ENCODE data around the gene PPP1R2.
A peak's percentile ranks its signal among the peaks of the same experiment; 100 is the strongest.

PPP1R2 gene

DNA sequence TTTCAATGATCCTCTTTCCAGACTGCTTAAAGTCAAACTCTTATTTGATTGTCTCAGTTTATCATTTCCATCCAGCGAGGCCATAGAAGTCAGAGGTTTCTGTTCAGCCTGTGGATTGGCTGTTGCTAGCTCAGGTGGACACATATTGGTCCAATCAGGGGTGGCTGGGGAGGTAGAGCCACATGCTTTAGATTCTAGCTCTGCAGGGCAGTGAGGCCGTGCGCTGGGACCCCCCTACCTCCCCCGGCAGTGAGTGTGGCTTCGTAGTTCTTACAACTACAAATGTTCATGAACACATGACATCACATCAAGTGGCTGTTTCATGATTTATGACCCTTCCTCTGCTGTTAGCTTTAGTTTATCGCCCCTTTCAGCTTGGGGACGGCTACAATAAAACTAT is 22.6 kb upstream of the PPP1R2 start:
- DNase-seq = no peak

DNA sequence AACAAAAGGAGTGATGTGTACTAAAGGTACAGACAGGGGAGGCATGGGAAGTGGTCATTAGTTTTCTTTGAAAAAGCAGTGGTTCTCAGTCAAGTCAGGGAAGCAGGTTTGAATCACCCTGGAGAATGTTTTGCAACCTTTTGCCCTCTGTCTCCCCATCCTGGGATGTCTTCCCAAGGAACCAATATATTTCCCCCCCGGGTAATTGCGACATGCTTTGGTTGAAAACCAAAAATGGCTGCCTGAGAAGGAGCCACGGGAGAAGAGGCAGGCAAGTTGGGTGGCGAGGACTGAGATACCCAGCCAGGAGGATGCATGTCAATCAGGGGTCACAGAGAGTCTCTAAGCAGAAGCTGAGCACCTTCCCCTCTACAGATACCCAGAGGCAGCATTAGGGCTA is 20.2 kb upstream of the PPP1R2 start:
- DNase-seq = no peak

DNA sequence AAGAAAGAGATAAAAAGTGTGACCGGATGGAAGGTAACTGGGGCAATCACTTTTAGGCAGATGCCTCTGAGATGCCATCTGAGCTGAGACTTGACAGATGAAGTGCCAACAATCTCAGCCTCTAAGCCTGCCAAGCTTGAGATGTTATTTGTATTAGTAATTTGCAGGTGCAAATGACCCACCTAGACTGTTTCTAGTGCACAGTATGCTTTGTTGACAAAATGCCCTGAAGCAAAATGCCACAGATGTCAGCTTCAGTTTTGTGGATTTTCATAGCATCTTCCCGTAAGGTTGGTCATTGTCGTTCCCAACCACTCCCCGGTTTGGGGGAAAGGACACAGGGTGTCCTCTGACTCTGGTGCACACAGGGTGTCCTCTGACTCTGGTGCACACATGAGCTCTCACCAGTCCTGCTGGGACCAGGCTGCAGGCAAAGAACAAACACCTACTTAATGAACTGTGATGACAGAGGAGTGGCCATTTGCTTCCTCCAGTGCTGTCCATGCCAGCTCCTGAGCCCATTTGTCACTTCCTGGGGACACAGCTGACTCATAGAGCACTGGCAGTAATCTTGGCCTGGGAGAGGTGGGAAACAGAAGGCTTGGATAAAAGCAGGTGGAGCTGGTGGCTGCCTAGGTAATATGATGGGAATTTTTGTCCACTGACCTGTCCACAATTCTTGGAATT is 16.7 kb upstream of the PPP1R2 start:
- DNase-seq = no peak

DNA sequence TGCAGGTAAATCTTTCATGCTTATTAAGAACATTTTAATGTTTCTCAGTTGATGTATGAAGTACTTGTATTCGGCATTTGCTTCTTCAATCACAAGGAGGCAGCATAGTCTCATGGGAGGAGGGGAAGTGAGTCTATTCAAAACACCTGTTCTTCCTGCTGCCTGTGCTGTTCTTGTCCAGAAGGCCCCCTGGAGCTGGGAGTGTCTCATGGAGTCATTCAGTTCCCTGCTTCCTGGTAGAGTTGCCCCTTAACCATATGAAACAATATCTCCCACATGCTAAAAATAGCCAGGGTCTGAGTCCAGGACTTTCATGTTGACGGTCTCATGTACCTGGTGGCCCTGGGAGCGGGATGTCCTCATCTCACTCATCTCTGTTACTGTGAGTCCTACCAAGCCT is 15.5 kb upstream of the PPP1R2 start:
- no peak for DNase-seq

DNA sequence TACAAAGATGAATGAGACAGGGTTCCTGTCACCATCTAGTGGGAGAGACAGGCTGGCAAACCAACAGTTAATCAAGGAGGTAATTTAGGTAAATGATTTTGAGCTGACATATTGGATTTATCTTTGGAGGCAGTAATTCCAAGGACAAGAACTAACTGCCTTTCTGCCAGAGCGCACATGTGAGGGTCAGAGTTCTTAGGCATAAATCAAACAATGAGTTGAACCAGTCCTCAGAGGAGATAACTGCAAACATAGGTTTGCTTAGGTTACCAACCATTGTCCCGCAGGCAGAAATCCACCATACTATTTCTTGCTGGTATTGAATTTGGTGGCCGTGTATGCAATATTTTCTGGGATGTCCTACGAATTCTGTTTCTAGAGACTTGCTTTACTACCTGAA is 14.2 kb upstream of the PPP1R2 start:
- DNase-seq = no peak

DNA sequence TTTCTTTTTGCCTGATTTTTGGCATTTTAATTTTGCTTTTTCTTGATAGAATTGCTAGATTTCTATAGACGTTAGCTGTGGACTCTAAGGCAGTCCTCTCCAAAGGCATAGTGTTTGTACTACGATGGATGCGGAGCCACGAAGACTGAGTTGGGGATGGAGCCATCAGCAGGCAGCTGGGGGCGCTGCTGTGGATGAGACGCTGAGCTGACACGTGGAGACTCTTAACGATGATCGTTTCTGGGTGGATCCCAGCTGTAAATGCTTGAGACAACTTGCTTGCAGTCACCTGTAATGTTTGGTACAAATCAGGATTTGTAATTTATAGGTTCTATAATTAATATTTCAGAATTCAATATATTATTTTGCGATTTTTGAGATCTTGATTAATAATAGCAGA is 13.3 kb upstream of the PPP1R2 start:
- DNase-seq = no peak

DNA sequence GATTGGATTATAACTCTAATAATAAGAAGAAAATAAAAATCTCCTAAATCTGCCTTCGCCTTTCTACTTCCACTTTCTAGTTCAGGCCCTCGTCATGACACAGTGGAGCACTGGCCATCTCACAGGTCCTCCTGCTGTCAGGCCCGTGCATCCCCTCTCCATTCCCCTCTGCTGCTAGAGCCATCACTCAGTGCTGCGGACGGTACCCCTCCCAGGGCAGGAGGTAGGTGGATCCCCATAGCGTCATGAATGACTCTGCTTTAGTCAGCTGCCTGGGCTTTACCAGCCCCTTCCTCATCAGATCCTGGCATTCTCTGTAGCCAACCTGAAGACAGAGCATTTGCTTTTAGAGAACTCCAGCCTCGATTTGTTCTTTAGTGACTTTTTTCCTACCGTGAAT is 12.0 kb upstream of the PPP1R2 start:
- DNase-seq = no peak

DNA sequence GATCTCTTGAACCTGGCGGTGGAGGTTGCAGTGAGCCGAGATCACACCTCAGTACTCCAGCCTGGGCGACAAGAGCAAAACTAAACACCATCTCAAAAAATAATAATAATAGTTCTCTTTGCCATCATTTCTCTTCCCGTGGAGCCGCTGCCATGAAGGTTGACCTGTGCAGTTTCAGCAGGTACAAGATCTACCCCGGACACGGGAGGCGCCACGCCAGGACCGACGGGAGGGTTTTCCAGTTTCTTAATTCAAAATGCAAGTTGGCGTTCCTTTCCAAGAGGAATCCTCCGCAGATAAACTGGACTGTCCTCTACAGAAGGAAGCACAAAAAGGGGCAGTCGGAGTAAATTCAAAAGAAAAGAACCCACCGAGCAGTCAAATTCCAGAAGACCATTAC is 11.3 kb upstream of the PPP1R2 start:
- DNase-seq = no peak

DNA sequence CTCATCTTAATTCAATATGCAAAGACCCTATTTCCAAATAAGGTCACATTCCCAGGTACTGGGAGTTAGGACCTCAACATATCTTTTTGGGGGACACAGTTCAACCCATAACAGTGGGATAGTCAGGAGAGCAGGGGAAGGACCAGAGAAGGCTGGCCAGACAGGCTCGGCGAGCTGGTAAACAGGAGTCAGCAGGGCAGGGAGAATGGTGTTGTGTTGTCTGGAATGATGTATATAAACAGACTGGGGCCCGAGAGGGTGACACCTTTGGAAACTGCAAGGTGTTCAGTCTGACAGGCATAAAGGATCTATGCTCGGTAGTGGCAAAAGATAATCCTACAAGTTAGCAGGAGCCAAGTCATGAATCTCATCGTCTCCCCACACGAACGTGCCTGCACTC is 10.1 kb upstream of the PPP1R2 start:
- no peak for DNase-seq

DNA sequence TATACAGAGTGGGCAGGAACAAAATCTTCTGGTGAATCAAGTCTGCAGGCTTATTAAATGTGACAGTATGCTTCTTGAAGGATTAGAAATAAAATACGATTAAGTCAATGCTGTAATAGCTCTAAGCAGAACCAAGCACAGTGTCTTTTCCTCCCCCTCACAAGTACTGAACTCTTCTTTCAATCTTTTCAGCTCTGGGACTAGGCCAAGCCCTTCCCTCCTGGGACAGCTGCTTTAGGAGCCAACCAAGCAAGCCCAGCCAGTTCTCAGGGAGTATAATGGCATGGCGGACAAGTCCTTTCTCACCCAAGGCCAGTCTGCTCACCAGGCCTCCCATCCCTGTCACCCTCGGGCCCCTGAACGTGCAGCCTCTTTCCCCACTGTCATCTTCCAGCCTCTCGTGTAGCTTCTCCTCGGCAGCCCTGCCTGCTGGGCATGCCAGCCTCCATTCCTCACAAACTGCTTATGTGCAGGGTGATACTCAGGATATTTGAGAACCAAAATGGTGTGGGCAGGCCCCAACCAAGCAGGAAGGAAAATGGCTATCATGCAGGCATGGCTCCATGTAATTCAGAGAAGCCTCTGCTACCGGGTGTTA is 8.4 kb upstream of the PPP1R2 start:
- peak; percentile 42 for DNase-seq

DNA sequence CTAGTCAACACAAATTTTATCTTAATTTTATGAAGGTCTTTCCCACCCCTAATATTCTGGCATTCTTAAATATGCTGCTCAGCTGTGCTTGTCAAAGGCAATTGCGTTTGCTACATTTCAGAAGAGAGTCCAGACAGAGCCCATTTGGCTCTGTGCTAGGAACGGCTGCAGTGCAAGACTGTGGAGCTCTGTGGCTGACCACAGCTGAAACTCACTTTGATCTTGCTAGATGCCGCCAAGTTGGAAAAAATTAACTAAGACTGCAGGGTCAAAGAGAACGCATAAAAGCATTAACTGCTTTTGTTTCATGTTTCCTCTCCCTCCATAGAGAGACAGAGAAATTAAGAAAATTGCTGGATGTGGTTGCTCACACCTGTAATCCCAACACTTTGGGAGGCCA is 7.6 kb upstream of the PPP1R2 start:
- no peak for DNase-seq

DNA sequence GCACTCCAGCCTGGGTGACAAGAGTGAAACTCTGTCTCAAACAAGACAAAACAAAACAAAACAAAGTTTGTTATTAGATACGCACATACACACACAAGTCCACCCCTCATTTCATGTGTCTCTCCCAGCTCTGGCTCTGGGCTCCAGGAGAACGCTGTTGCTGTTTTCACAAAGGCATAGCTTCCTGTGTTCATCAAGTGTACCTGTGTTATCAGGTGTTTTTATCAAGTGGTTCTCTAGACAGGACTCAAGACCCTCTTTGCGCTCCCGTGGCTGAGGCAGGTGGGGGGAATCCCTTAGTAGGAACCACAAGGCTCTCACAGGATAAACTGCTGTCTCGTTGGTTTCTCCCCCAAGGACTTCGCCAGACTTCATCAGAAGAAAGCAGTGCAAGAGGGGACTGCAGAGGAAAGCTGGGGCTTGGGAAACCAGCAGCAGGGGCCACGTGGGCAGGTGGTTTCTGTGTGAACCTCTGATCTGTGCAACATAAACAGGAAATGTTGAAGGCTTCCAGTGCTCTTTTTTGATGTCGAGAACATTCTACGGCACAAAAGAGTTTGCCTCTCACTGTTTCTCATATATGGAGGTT is 6.9 kb upstream of the PPP1R2 start:
- no peak for DNase-seq

DNA sequence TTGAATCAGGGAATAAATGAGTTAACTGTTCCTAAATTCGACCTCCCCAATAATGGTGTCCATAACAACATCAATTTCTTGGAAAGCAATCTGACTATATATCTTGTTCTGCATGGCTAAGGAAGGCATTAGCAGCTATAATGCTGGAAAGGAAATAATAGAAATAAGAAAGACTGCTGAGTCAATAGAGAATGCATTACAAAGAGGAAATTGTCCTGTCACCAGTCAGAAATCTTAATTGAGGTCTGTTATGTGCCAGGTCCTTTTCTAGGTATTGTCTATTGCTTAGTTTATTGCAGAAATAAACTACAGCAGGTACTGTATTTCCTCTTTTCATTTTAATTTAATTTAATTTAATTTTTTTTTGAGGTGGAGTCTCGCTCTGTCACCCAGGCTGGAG is 5.9 kb upstream of the PPP1R2 start:
- DNase-seq = no peak

DNA sequence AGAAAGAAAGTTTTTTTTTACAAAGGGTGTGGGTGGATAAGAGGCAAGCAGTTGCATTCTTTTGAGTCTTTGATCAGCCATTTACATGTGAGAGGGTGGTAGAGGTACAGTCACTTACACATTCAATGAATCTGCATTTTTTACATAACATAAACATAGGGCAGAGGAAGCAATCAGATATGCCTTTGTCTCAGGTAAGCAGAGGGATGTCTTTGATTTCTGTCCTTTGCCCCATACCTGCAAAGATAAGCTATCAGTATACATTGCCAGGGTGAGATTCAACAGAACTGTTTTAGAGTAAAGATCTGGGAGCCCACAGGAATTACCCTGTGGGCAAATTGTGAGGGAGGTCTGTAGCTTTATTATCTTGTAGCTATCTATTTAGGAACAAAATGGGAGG is 5.4 kb upstream of the PPP1R2 start:
- DNase-seq = no peak

DNA sequence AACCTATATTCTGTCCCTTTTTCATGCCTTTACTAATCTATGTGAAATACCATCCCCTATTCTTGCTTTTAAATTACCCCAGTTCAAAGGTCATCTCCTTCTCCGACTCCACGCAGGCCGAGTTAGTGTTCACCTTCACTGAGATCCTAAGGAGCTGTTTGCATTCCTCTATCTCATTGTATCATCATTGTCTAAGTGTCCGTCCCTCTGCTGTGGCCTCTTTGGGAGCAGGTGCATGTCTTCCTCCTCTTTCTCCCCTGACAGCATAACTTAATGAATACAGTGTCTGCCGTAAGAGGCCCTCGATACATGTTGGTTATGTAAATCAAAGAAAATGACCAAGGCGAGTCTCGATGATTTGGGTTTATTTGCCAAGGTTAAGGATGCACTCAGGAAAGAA is 4.9 kb upstream of the PPP1R2 start:
- no peak for DNase-seq

DNA sequence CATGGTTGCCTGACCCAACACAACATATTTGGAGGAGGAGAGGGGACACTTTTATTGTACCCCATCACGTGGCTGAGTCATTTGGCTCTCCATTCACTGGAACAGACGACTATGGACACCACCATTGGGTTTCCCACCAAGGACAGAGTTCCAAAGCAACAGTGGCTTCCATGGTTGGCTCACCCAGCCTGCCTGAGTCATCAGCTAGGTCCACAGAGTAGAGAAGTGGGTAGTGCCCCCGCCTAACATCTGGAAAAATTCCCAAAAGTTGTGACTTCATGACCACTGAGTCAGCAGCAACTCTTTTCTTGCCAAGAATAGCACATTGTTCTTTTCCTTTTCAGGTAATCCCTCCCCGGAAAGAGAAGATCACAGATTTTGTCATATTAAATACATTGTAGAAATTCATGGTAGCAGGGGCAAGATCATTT is 3.0 kb upstream of the PPP1R2 start:
- peak; percentile 84 for DNase-seq

DNA sequence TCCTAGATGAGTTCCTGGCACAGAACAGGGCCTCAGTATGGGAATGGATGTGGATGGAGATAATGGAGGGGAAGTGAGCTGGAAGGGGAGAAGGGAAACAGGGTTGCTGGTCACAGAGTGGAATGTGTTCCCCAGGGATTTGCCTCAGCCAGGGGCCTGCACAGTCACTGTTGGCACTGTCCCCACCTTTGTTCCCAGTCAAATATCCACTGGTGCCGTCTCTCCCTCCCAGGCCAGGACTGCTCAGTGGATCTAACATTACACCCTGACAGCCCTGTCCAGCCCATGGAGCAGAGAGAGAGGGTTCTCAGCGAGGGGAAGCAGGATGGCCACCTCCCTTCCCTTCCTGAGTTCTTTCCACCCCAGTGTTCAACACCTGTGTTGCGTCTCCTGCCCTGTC is 1.5 kb upstream of the PPP1R2 start:
- no peak for DNase-seq

DNA sequence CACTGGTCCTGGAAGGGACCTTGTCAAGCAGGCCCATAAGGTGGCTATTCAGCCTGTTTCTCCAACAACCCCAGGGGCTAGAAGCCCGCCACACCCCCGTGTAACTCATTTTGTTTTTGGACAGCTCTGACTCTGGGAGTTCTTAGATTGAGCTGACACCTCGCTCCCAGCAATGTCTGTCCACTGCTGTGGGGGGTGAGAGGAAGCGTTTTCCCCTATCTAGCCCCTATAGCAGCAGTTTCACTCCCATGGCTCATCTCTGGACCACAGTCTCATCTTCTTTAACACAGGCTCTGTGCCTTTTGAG is 1.1 kb upstream of the PPP1R2 start:
- no peak for DNase-seq

DNA sequence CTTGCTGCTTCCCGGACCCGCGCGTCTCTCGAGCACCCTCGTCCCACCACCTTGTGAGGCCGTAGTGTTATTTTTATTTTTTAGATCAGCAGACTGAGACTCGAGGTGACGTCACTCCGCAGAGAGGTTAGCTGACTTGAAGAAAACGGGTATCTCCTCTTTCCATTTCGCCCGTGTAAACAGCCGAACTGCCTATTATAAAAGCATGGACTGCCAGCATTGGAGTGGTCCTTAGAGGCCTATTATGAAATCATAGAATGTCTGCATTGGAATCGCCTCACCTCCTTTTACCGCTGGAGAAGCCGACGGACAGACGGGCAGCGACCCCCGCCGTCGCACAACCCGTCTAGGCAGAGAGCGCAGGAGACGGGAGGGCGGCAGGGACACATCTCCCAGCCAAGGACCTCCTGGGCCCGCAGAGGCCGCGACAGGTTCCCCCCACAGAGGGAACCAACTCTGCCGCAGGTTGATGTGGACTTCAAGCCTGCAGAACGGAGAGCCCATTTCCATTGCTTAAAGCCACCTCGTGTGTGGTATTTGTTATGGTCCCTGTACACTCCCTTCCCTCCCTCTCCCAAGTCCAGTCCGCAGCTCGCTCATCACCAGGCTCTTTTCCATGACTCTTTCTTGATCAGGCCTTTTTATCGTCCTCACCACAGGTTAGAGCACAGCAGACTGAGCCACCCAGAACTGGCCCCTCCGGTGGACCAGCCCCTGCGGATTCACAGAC is 540 bp upstream of the PPP1R2 start:
- no peak for DNase-seq

DNA sequence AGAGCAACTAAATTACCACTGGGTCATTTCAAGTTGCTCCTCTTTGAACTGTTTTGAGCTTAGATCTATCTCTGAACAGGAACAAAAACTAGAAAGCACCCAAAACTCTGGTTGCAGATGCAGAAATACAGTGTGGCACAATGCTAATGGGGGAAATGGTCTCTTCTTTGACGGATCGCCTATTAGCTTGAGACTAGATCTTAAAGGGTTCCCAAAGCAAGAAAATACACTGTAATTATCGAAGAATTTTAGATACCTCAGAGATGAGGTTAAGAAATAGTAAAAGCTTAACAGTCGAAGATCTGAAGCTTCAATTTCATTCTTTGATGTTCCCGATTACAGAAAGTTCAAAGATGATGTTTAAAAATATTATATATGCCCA is 818 bp downstream of the PPP1R2 start:
- no peak for DNase-seq

DNA sequence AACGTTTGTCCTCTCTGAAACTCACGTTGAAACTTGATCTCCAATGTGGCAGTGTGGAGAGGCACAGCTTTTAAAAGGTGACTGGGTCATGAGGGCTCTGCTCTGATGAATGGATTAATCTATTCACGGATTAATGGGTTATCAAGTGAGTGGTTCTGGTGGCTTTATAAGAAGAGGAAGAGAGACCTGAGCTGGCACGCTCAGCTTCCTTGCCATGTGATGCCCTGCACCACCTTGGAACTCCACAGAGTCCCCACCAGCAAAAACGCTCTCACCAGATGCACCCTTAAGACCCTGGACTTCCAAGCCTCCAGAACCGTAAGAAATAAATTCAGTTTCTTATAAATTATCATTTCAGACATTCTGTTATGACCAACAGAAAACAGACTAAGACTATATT is 2.6 kb downstream of the PPP1R2 start:
- no peak for DNase-seq

DNA sequence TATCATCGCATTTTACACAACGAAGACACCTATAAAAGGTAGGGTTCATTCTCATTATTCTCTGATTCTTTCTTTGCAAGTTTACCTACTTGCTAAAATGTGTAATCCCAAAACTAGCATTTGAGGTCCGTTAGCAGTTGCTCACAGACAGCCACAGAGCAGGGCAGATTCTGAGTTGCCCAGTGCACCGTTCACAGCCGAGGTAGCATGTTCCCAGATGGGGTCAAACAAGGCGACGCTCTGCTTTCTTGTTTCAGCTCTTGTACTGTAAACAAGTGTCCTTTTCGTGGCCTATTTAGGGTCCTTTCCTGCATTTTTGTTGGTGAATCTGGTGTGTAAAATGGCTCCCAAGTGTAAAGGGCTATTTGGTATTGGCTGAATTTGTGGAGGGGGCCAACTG is 3.1 kb downstream of the PPP1R2 start:
- no peak for DNase-seq

DNA sequence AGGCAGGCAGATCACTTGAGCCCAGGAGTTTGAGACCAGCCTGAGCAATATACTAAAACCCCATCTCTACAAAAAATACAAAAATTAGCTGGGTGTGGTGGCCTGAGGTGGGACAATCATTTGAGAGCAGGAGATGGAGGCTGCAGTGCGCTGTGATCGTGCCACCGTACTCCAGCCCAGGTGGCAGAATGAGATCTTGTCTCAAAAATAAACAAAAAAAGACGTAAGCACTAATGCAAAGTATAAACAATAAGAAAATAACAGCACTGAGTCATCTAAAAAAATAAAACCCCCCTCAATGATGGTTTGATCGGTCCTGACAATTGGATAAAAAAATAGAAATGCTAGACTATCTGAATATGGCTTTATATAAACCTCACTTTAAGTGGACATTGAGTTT is 3.6 kb downstream of the PPP1R2 start:
- DNase-seq = no peak

DNA sequence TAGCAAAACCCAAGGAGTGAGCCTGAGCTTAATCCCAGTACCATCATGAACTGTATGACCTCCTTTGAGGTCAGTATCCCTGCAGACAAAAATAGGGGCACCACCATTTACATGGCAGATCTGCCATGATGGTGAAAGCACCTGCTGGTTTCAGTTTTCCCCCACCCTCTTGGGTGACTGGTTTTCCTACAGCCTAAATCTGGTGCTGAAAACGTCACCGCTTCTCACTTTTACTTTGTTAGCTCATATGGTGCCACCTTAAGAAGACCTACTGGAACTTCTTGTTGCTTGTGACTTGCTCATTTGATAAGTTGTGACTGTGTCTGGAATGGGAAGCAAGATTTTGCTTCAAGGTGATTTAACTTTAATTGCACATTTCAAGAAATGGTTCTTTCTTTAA is 5.1 kb downstream of the PPP1R2 start:
- DNase-seq = no peak
